Measurements from ENCODE around the gene LRCOL1. TPM values are rescaled to one million over a fixed set of nuclear protein-coding genes. Genes with fewer than 3 reads are reported as not detected.

LRCOL1 gene
- total and polyA plus RNA-seq, 7 donors, result 0.13 to 0.32 TPM; not detected in 5

- WGBS, 3 donors, result 67 to 74% (median 70%) methylated on average over 12 of the region's 12 CpGs
- DNase-seq (no peak), ATAC-seq (no peak)
- H3K4me3 ChIP-seq, result no peak overlapping the region
- H3K9me3 ChIP-seq, result no peaks in the 10 kb centered on the region
- intact Hi-C loops (cut with DNase I), result no loop called here
- no peaks in the 10 kb centered on the region for H3K4me1 ChIP-seq
- TF ChIP-seq, protein P1, sequence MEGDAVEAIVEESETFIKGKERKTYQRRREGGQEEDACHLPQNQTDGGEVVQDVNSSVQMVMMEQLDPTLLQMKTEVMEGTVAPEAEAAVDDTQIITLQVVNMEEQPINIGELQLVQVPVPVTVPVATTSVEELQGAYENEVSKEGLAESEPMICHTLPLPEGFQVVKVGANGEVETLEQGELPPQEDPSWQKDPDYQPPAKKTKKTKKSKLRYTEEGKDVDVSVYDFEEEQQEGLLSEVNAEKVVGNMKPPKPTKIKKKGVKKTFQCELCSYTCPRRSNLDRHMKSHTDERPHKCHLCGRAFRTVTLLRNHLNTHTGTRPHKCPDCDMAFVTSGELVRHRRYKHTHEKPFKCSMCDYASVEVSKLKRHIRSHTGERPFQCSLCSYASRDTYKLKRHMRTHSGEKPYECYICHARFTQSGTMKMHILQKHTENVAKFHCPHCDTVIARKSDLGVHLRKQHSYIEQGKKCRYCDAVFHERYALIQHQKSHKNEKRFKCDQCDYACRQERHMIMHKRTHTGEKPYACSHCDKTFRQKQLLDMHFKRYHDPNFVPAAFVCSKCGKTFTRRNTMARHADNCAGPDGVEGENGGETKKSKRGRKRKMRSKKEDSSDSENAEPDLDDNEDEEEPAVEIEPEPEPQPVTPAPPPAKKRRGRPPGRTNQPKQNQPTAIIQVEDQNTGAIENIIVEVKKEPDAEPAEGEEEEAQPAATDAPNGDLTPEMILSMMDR (IDR thresholded peaks at IDR 0.05), result no peak
- H3K27me3 ChIP-seq (ENCODE audit: insufficient read depth in 3 of 3, low read length in 2 of 3), result no peaks in the 10 kb centered on the region
- no peak overlapping the region for H3K27ac ChIP-seq
- H3K36me3 ChIP-seq (ENCODE audit: insufficient read depth in 1 of 2, low read depth in 1 of 2), result peaks cover 2 to 69% of the 10 kb centered on the region in 2 donors
Measured at GRCh38 chr12:132579744-132580143, 30.6 kb downstream of the LRCOL1 start.

DNA sequence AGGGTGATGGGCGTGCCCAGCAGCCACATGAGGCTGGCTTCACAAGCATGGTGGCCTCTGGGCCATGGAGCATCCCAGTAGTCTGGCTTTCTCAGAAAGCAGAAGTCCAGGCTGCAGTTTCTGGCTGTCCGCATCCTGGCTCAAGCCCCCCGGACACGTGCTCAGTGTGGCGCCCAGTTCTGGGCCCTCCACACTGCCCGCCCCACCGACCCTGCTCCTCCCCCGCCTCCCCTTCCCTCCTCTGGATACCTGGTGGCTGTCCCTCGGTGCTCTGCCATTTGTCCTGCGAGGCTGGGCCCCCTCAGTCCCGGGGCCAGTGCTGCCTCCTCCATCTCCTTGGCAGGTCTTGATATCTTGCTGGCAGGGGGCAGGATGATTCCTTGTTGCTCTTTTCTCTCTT is 31.6 kb downstream of the LRCOL1 start:
- intact Hi-C loops (cut with DNase I), result no loop called here
- 81 to 86% (median 84%) methylated on average over 10 to 11 of the region's 11 CpGs for WGBS, 3 donors

GRCh38 chr12:132578118-132578517 is 32.3 kb downstream of the LRCOL1 start:
- TF ChIP-seq, protein P1 (IDR thresholded peaks at IDR 0.05), result no peak
- Histone ChIP-seq H3K27me3 (ENCODE audit: insufficient read depth in 3 of 3, low read length in 2 of 3) (no peaks in the 10 kb centered on the region), H3K4me1 (no peaks in the 10 kb centered on the region), H3K27ac (no peak overlapping the region), H3K9me3 (no peaks in the 10 kb centered on the region), H3K4me3 (no peak overlapping the region), H3K36me3 (ENCODE audit: insufficient read depth in 1 of 2, low read depth in 1 of 2) (peaks cover 8 to 73% of the 10 kb centered on the region in 2 donors)
- ATAC-seq (no peak), DNase-seq (no peak)
- intact Hi-C loops (cut with DNase I), result no loop called here
- WGBS, 3 donors, result 86 to 94% (median 88%) methylated on average over 11 of the region's 11 CpGs

More for the DNA sequence above, 31.6 kb downstream of the LRCOL1 start:
- ATAC-seq (no peak), DNase-seq (no peak)
- Histone ChIP-seq H3K4me1 (no peaks in the 10 kb centered on the region), H3K9me3 (no peaks in the 10 kb centered on the region), H3K27ac (no peak overlapping the region), H3K36me3 (ENCODE audit: insufficient read depth in 1 of 2, low read depth in 1 of 2) (peaks cover 8 to 72% of the 10 kb centered on the region in 2 donors), H3K27me3 (ENCODE audit: insufficient read depth in 3 of 3, low read length in 2 of 3) (no peaks in the 10 kb centered on the region), H3K4me3 (no peak overlapping the region)
- TF ChIP-seq, protein P1 (IDR thresholded peaks at IDR 0.05), result no peak

DNA sequence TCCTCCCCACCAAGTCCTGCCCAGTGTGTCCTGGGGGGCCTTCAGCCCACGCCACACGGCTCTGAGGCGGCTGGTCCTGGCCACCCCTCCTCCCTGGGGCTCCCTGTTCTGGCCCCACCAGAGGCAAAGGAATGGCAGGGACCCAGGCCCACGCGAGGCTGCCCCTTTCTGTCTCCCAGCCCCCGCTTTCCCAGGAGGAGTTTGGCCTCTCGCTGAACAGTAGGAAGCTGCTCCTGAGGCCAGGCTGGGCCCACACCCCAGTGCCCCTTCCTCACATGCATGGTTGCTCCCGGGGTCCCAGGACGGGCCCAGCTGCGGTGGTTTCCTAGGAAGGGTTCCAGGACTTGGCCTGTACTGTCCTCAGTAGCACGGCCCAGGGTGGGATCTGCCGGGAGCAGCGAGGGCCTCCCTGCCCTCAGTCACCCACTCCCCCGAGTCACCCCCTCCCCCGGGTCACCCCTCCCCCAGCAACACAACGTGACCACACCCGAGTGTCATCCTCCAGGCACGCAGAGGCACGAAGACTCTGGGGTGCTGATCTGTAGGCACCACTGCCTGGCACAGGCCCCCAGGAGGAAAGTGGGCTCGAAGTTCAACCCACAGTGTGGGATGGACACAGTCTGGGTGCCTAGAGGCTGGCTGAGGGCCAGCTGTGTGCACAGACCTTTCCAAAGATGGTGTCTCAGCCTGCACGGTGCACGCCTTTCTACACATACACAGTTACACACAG is 33.0 kb downstream of the LRCOL1 start:
- no peak for DNase-seq
- 85 to 91% (median 86%) methylated on average over 19 to 22 of the region's 22 CpGs for WGBS, 3 donors

More for the DNA sequence above, 33.0 kb downstream of the LRCOL1 start:
- H3K36me3 ChIP-seq (ENCODE audit: insufficient read depth in 1 of 2, low read depth in 1 of 2), result peaks cover 8 to 73% of the 10 kb centered on the region in 2 donors
- H3K9me3 ChIP-seq, result no peaks in the 10 kb centered on the region
- intact Hi-C loops (cut with DNase I), result no loop called here
- TF ChIP-seq, protein P1 (IDR thresholded peaks at IDR 0.05), result no peak
- no peak for ATAC-seq
- H3K27ac ChIP-seq, result no peak overlapping the region
- no peaks in the 10 kb centered on the region for H3K27me3 ChIP-seq (ENCODE audit: insufficient read depth in 3 of 3, low read length in 2 of 3)
- no peak overlapping the region for H3K4me3 ChIP-seq
- no peaks in the 10 kb centered on the region for H3K4me1 ChIP-seq
